ENCODE measurements around the gene DCST1. TPM values are rescaled to one million over a fixed set of nuclear protein-coding genes. Genes with fewer than 3 reads are reported as not detected.

The DCST1 gene
- total RNA-seq, 1 donor from 2014 or later, result not detected

DNA sequence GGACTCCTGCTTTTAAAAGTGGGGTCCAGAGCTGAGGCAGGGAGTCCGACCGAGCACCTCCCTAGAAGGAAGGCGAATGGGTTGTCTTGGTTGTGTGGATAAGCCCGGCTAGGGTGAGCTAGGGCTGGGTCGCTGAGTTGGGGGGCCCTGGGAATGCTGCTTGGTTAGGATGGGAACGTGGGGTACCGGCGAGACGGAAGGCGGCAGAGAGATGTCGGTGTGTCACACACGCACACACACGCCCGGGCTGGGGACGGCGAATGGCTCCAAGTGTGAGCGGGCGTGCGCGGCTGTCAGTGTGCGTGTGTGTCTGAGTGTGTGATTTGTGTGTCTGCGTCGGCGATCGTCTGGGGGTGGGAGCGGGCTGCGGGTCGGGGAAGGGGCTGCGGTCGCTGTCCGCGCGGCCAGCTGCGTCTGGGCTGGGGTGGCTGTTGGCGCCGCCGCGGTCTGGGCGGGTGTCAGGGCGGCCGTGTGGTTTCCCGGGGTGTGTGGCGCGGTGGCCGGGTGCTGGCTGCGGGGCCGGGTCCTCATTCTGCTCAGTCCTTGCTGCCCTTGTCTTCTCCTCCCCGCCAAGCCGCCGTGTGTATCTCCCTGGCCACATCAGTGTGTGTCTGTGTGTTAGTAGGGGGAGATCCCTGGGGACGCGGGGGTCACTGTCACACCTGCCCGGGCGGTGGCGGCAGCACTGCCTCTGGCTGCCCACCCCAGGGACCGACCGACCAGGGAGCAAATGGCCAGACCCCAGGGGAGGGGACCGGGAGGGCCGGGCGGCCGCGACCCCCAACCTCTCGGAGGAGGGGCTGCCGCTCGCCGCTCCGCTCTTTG, 46.1 kb downstream of the DCST1 start:
- TF ChIP-seq, protein P1, sequence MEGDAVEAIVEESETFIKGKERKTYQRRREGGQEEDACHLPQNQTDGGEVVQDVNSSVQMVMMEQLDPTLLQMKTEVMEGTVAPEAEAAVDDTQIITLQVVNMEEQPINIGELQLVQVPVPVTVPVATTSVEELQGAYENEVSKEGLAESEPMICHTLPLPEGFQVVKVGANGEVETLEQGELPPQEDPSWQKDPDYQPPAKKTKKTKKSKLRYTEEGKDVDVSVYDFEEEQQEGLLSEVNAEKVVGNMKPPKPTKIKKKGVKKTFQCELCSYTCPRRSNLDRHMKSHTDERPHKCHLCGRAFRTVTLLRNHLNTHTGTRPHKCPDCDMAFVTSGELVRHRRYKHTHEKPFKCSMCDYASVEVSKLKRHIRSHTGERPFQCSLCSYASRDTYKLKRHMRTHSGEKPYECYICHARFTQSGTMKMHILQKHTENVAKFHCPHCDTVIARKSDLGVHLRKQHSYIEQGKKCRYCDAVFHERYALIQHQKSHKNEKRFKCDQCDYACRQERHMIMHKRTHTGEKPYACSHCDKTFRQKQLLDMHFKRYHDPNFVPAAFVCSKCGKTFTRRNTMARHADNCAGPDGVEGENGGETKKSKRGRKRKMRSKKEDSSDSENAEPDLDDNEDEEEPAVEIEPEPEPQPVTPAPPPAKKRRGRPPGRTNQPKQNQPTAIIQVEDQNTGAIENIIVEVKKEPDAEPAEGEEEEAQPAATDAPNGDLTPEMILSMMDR (conservative IDR thresholded peaks at IDR 0.05), result no peak
- Mint-ChIP-seq H3K4me3 (peak overlapping the region; percentile 90), H3K27ac (peak overlapping the region; percentile 74), H3K27me3 (peaks cover 65% of the 10 kb centered on the region), H3K36me3 (no peaks in the 10 kb centered on the region), H3K9me3 (no peaks in the 10 kb centered on the region), H3K4me1 (ENCODE audit: unreplicated experiment) (peaks cover 33% of the 10 kb centered on the region)
- no peak for DNase-seq (ENCODE audit: extremely low spot score, unreplicated experiment)

DNA sequence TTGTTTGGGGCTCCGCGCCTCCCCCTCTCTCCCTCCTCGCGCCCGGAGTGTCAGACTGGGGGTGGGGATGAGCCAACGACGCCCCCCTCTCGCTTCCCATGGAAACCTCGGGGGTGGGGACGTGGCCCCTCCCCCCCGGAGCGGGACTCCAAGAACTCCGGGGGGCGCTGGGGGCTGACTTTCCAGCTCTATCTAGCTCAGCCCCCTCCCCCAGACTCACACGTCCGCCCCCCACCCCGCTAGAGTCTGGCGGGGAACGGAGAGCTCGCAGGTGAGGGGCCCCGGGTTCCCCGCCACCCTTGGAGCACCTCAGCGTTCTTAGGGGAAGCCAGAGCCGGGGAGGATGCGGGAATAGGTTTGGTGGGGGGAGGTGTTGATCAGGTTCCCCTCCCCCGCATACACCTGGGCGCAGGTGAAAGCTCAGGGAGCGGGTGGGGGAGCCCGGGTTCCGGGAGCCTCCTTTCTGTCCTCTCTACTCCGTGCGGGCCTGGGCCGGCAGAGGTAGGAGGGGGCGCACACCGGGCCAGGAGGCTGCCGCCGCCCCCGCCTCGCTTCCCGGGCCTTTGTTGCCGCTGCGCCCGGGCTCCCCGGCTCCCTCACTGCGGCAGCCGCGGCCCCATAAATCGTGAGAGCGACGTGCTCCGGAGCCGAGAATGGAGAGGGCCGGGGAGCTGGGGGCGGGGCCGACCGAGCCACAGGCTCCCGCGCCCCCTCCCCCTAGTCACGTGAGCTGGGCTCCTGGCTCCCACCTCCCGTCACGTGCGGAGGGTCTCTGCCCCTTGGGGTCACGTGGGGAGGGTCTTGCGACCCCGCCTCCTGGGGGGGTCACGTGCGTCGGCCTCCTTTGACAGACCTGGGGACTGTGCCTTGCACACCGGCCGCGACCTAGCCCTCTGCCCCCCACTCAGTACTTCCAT, 46.9 kb downstream of the DCST1 start:
- peaks cover 62% of the 10 kb centered on the region for H3K27me3 Mint-ChIP-seq
- peaks cover 33% of the 10 kb centered on the region for H3K4me1 Mint-ChIP-seq (ENCODE audit: unreplicated experiment)
- H3K9me3 Mint-ChIP-seq, result no peaks in the 10 kb centered on the region
- peak; percentile 85 for DNase-seq (ENCODE audit: extremely low spot score, unreplicated experiment)
- H3K36me3 Mint-ChIP-seq, result no peaks in the 10 kb centered on the region
- TF ChIP-seq, protein P1 (conservative IDR thresholded peaks at IDR 0.05), result no peak
- H3K4me3 Mint-ChIP-seq, result peak overlapping the region; percentile 89
- peak overlapping the region; percentile 85 for H3K27ac Mint-ChIP-seq

DNA sequence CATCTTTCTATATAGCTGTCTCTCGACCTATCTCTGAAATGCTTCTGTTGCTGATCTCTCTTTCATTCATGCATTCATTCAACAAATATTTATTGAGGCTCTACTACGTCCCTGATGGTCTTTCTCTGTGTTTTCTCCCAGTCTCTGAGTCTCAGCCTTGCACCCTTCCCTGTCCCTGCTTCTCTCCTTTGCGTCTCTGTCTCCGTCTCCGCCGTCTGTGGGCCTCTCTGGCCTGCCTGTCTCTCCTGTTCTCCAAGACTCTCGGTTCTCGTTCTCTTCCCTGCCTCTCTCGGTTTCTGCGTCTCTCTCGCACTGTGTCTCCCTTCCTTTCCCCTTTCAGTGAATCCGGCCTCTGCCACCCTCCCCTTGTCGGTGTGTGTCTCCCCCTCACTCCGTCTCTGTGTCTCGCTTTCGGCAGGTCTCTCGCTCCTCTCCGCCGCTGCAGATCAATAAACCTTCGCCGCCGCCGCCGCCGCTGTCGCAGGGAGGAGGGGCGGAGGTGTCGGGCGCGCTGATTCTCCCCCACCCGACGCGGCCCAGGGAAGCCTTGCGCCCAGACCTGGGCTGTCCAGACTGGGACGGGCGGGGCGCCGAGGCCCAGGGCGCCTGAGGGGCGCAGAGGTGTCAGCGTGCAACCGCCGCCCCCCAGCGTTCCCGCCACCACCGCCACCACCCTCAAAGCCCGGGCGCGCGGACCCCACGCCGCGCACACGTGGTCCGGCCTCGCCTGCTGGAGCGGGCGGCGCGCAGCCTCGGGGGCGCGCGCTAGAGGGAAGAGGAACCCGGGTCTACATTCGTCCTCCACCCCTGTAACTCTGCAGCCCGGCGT, 48.1 kb downstream of the DCST1 start:
- DNase-seq (ENCODE audit: extremely low spot score, unreplicated experiment), result peak; percentile 72
- Mint-ChIP-seq H3K4me1 (ENCODE audit: unreplicated experiment) (peaks cover 33% of the 10 kb centered on the region), H3K36me3 (no peaks in the 10 kb centered on the region), H3K4me3 (peak overlapping the region; percentile 89), H3K27me3 (peaks cover 57% of the 10 kb centered on the region), H3K27ac (peak overlapping the region; percentile 85), H3K9me3 (no peaks in the 10 kb centered on the region)
- TF ChIP-seq, protein P1 (conservative IDR thresholded peaks at IDR 0.05), result no peak

DNA sequence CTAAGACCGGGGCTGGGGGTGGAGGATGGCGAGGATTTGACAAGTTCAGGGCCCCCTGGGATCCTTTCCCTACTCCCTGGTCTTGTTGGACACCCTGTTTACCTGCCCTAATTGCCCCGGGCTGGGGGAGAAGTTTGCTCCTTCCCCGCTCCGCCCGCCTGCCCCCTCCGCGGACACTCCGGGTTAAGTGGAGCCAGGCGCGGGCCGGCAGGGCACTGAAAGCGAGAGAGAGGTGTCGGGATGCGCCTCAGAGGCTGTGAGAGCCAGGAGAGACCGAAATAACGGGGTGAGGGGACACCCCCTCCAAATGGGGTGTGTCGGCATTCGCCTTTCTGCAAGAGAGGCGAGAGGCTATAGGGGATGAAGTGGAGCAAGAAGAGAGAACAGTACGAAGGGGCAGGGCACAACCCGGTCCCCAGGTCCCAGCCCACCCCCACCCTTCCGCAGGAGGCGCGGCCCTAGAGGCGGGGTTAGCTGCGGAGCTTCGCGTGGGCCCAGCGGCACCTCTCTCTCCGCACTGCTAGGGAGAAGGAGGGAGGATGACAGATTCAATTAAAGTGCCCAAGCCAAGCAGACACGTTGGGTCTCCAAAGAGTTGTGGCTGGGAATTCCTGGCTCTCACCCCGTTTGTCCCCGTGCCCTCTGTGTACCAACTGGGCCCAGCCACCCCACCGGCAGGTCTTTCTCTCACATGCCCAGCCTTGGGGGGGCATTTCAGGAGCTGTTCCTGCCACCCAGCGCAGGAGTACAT, 48.9 kb downstream of the DCST1 start:
- Mint-ChIP-seq H3K9me3 (no peaks in the 10 kb centered on the region), H3K4me1 (ENCODE audit: unreplicated experiment) (peaks cover 32% of the 10 kb centered on the region), H3K27me3 (peaks cover 54% of the 10 kb centered on the region), H3K27ac (peak overlapping the region; percentile 88), H3K4me3 (peak overlapping the region; percentile 81), H3K36me3 (no peaks in the 10 kb centered on the region)
- DNase-seq (ENCODE audit: extremely low spot score, unreplicated experiment), result peak; percentile 71
- TF ChIP-seq, protein P1 (conservative IDR thresholded peaks at IDR 0.05), result no peak

Data from type B pancreatic cell (in vitro differentiated cells).